Left lung (tissue), 10 donors: ENCODE data around the gene CTNNB1. TPM values are rescaled to one million over a fixed set of nuclear protein-coding genes. Genes with fewer than 3 reads are reported as not detected.
"Not testable (repeated sequence)": the region's sequence is repeated elsewhere in the genome, so short reads cannot be mapped to it uniquely, and the experiment has no call there.

Source experiments
- ATAC-seq: fragments of 200-7000 bp; cut with Tn5 transposase; one replicate; pipeline ENCODE4 v1.9.1; 2020; ENCODE audit warnings: moderate library complexity
- DNase-seq, 4 donors: peaks; one replicate each; pipeline ENCODE4 v3.0.0-alpha.2; 2013 to 2020
- H3K27ac ChIP-seq, 2 donors: fragments of 200-600 bp; sonication (generic) in 1 of 2; one replicate each; pipeline versions ENCODE4 v1.5.0 to v1.8.0; 2020 to 2021
- H3K27me3 ChIP-seq, 2 donors: fragments of 200-600 bp; sonication (generic) in 1 of 2; one replicate each; pipeline versions ENCODE4 v1.5.0 to v1.8.0; 2020 to 2021
- H3K36me3 ChIP-seq, 2 donors: fragments of 200-600 bp; sonication (generic) in 1 of 2; one replicate each; pipeline versions ENCODE4 v1.5.0 to v1.8.0; 2020 to 2021
- H3K4me1 ChIP-seq, 2 donors: fragments of 200-600 bp; one replicate each; pipeline ENCODE4 v1.8.0; 2021
- H3K4me3 ChIP-seq, 2 donors: fragments of 200-600 bp; sonication (generic) in 1 of 2; one replicate each; pipeline versions ENCODE4 v1.5.0 to v1.8.0; 2020 to 2021; ENCODE audit warnings: mild to moderate bottlenecking in 1 of 2
- H3K9me3 ChIP-seq, 2 donors: fragments of 200-600 bp; sonication (generic) in 1 of 2; one replicate each; pipeline versions ENCODE4 v1.5.0 to v1.8.0; 2020 to 2021
- intact Hi-C, 2 donors: fragments of 100-400 bp; cut with DNase I; formaldehyde crosslinking; loops; one replicate each; pipeline versions ENCODE4 v1.11.2 to v1.14.2; 2022
- polyA plus RNA-seq, 6 donors: library from polyadenylated mRNA; unstranded; fragments of 120-200 nt; gene quantifications; one replicate each; pipeline ENCODE4 v1.2.1, GENCODE V29; 2013; ENCODE audit not compliant: insufficient read length in 6 of 6
- total RNA-seq, 2 donors: library from RNA; stranded (reverse); fragmentation: NEBNext Ultra II Directional; extraction: Animal tissue kit (Norgen Biotek cat#: 25700); gene quantifications; one replicate each; pipeline ENCODE4 v1.2.1, GENCODE V29; 2021
- TF ChIP-seq, protein P1 (sequence below), 2 donors: fragments of 200-600 bp; sonication (generic) in 1 of 2; IDR thresholded peaks; one replicate each; pipeline versions ENCODE4 v1.5.0 to v1.8.0; 2021; ENCODE audit warnings: antibody characterized with exemption in 2 of 2
- donor health status: DM: no; HTN: yes; CAD: no.
- donor health status: DM: no; HTN: no; CAD: no.

CTNNB1 gene
- total and polyA plus RNA-seq, 8 donors: 289 to 492 (median 448) TPM

DNA sequence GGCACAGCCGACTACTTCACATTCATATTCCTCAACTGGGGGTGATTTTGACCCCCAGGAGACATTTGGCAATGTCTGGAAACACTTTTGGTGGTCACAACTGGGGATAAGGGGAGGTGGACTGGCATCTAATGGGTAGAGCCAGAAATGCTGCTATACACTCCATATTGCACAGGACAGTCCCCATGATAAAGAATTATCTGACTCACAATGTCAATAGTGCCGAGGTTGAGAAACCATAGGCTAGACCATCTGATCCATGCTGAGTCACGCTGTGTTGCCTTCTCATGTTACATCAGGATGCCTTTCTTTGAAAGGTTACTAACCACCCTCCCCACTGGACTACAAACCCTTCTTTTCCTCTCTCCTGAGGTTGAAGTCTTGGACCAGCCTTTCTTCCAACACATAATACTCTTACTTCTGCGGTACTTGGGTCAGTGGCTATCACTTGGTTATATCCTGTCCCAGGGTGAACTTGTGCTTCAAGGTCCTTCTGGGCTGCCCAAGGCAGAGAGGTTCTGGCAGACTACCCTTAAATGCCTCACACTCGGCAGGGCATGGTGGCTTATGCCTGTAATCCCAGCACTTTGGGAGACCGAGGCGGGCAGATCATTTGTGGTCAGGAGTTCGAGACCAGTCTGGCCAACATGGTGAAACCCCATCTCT, 68.8 kb downstream of the CTNNB1 start:
- no peaks in the 10 kb centered on the region for H3K27me3 ChIP-seq
- H3K9me3 ChIP-seq: peaks cover 0 to 14% of the 10 kb centered on the region in 2 donors
- DNase-seq (no peak), ATAC-seq (no peak)
- intact Hi-C loops: no loop called here
- TF ChIP-seq, protein P1, sequence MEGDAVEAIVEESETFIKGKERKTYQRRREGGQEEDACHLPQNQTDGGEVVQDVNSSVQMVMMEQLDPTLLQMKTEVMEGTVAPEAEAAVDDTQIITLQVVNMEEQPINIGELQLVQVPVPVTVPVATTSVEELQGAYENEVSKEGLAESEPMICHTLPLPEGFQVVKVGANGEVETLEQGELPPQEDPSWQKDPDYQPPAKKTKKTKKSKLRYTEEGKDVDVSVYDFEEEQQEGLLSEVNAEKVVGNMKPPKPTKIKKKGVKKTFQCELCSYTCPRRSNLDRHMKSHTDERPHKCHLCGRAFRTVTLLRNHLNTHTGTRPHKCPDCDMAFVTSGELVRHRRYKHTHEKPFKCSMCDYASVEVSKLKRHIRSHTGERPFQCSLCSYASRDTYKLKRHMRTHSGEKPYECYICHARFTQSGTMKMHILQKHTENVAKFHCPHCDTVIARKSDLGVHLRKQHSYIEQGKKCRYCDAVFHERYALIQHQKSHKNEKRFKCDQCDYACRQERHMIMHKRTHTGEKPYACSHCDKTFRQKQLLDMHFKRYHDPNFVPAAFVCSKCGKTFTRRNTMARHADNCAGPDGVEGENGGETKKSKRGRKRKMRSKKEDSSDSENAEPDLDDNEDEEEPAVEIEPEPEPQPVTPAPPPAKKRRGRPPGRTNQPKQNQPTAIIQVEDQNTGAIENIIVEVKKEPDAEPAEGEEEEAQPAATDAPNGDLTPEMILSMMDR (IDR thresholded peaks at IDR 0.05): no peak
- no peak overlapping the region for H3K4me3 ChIP-seq
- no peak overlapping the region for H3K27ac ChIP-seq
- H3K4me1 ChIP-seq: no peaks in the 10 kb centered on the region
- H3K36me3 ChIP-seq: no peaks in the 10 kb centered on the region

DNA sequence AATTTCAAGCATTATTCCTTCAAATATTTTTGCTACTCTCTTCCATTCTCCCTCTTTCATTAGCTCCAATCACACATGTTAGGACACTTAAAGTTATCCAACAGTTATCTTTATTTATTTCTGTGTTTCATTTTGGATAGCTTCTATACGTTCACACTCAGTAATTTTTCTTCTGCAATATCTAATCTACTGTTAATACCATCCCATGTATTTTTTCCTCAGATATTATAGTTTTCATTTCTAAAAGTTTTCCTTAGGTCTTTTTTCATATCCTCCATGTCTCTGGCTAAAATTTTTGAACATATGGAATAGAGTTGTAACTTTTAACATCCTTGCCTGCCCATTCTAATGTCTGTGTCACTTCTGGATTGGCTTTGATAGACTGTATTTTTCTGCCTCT, 73.4 kb downstream of the CTNNB1 start:
- ATAC-seq (no peak), DNase-seq (no peak)
- intact Hi-C loops: no loop called here
- Histone ChIP-seq H3K27me3 (no peaks in the 10 kb centered on the region), H3K4me1 (no peaks in the 10 kb centered on the region), H3K4me3 (no peak overlapping the region), H3K9me3 (peaks cover 0 to 15% of the 10 kb centered on the region in 2 donors), H3K36me3 (no peaks in the 10 kb centered on the region), H3K27ac (no peak overlapping the region)
- TF ChIP-seq, protein P1 (IDR thresholded peaks at IDR 0.05): no peak

DNA sequence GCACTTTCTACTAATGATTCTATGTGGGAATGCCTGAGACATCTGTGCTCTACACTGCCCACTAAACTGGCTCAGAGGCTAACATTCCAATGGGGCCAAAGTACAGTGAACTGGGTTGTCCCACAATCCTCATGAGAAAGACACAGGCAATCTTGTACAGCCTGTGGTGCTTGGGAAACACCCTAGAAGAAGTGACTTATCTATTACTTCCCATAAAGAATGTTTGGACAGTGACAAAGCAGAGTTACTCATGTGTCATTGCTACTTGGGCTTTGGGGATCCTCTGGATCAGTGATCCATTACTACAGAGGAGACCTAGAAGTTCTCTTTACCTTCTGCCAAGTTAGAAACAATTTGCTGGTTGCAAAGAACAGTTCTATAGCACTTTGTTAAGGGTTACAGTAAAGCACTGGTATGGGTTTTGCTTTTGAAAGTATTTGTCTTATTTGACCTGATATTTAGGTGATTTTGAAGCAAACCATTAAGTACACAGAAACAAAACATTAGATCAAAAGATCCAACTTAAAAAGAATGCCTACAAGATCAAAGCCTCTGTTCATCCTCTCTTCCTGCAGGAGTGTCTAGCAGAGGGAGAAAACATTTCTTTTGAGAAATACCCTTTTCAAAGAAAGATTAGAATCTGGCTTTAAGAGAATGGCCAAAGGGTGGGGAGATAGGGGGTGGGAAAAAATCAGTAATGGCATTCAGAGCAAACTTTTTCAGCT, 75.8 kb downstream of the CTNNB1 start:
- Histone ChIP-seq H3K9me3 (peaks cover 0 to 15% of the 10 kb centered on the region in 2 donors), H3K36me3 (no peaks in the 10 kb centered on the region), H3K27ac (no peak overlapping the region), H3K4me1 (no peaks in the 10 kb centered on the region), H3K27me3 (no peaks in the 10 kb centered on the region), H3K4me3 (no peak overlapping the region)
- DNase-seq (no peak), ATAC-seq (no peak)
- TF ChIP-seq, protein P1 (IDR thresholded peaks at IDR 0.05): no peak
- intact Hi-C loops: no loop called here

DNA sequence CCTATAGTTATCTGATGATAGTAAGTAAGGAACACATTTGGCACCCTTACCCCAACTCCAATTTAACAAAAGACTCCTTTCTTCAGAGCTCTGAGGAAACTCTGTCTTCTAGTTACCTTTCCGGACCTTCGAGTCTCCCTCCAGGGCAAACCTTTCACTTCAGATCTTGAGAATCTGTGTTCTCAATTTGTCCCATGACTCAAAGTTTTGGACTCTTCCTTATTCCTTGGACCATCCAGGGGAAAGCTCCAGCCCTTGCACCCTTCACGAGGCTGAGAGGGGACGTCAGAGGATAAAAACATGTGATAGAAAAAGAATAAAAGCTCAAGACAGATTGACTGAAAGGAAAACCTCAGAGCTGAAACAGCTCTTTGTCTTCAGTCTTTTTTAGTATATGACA, 76.9 kb downstream of the CTNNB1 start:
- no peaks in the 10 kb centered on the region for H3K4me1 ChIP-seq
- TF ChIP-seq, protein P1 (IDR thresholded peaks at IDR 0.05): no peak
- peaks cover 0 to 15% of the 10 kb centered on the region in 2 donors for H3K9me3 ChIP-seq
- DNase-seq (no peak), ATAC-seq (no peak)
- H3K36me3 ChIP-seq: no peaks in the 10 kb centered on the region
- H3K27ac ChIP-seq: no peak overlapping the region
- intact Hi-C loops: no loop called here
- H3K27me3 ChIP-seq: no peaks in the 10 kb centered on the region
- H3K4me3 ChIP-seq: no peak overlapping the region

DNA sequence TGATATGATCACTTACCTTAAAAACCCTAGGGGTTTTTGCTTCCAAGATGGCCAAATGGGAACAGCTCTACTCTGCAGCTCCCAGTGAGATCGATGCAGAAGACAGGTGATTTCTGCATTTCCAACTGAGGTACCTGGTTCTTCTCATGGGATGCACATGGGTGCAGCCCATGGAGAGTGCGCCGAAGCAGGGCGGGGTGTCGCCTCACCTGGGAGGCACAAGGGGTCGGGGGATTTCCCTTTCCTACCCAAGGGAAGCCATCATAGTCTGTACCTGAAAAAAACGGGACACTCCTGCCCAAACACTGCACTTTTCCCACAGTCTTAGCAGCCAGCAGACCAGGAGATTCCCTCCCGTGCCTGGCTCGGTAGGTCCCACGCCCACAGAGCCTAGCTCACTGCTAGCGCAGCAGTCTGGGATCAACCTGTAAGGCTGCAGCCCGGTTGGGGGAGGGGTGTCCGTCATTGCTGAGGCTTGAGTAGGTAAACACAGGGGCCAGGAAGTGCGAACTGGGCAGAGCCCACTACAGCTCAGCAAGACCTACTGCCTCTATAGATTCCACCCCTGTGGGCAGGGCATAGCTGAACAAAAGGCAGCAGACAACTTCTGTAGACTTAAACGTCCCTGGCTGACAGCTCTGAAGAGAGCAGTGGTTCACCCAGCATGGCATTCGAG, 78.6 kb downstream of the CTNNB1 start:
- ATAC-seq (no peak), DNase-seq (no peak)
- H3K4me1 ChIP-seq: no peaks in the 10 kb centered on the region
- intact Hi-C loops: no loop called here
- peaks cover 0 to 5% of the 10 kb centered on the region in 2 donors for H3K9me3 ChIP-seq
- H3K36me3 ChIP-seq: no peaks in the 10 kb centered on the region
- no peaks in the 10 kb centered on the region for H3K27me3 ChIP-seq
- H3K27ac ChIP-seq: no peak overlapping the region
- H3K4me3 ChIP-seq: no peak overlapping the region
- TF ChIP-seq, protein P1 (IDR thresholded peaks at IDR 0.05): no peak

DNA sequence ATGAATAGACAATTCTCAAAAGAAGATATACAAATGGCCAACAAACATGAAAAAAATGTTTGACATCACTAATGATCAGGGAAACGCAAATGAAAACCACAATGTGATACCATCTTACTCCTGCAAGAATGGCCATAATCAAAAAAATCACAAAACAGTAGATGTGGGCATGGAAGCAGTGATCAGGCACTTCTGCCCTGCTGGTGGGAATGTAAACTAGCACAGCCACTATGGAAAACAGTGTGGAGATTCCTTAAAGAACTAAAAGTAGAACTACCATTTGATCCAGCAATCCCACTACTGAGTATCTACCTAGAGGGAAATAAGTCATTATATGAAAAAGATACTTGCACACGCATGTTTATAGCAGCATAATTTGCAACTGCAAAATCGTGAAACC, 85.6 kb downstream of the CTNNB1 start:
- H3K27me3 ChIP-seq, H3K27ac ChIP-seq, H3K4me3 ChIP-seq, H3K9me3 ChIP-seq, H3K36me3 ChIP-seq, intact Hi-C loops, ATAC-seq, DNase-seq, H3K4me1 ChIP-seq: not testable (repeated sequence)
